ENCODE results near the gene SMIM38. TPM values are rescaled to one million over a fixed set of nuclear protein-coding genes. Genes with fewer than 3 reads are reported as not detected.
"Not testable (repeated sequence)": the region's sequence is repeated elsewhere in the genome, so short reads cannot be mapped to it uniquely, and the experiment has no call there.

Gene SMIM38
- total RNA-seq, 2 experiments from 2014 or later, result 0.94 to 1.1 TPM

DNA sequence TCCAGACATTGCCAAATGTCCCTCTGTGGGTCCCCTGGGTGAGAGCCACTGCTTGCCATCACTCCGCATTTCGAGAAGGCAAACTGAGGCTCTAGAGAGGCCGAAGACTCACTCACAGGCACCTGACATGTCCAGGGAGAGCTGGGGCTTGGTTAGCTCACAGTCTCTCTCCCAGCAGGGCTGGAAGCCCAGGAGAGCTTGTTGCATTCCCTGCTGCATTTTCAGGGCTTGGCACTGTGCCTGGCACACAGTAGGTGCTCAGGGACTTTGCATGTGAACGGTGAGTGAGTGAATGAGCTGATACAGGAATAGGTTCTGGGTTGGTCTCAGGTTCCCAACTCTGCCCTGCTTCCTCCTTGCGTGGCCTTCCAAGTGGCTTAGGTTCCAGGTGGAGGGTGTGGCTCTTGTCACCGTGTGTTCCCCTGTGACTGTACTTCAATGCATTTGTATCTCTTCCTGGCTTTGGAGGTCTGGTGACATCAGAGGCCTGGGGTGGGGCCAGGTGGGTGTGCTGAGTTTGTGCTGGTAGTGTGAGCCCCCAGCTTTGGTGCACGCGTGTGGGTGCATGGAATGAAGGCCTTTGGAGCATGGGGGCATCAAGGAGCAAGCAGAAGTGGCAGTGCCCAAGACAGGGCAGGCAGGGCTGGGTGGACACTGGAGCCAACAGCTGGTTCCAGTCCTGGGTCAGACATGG lies 18.4 kb upstream of the SMIM38 start:
- ChIA-PET CTCF (no interaction called here), POLR2A (no interaction called here)

GRCh38 chr11:69138265-69138664 lies 17.5 kb upstream of the SMIM38 start:
- ChIA-PET POLR2A (no interaction called here), CTCF (no interaction called here)

- POLR2A ChIA-PET, CTCF ChIA-PET: not testable (repeated sequence)
These were observed 15.6 kb upstream of the SMIM38 start for GRCh38 chr11:69140161-69140560.

DNA sequence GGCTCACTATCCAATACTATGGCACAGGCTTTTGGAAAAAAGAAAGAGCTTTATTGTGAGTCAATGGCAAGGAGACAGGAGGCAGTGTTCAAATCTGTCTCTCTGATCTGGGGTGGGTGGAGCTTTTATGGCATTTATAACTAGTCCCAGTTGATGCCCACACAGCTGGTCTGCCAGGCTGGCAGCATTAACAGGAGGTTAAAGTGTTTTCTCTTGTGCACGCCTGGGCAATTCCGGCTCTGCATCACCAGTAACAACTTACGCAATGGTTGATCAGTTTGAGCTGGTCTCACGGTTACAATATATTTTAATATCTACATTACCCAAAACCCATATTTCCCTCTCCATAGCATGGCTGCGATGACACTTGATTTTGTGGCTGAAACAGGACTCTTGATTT lies 15.1 kb upstream of the SMIM38 start:
- CTCF ChIA-PET, result no interaction called here

GRCh38 chr11:69141742-69142141 lies 14.0 kb upstream of the SMIM38 start:
- CTCF ChIA-PET, result no interaction called here
- POLR2A ChIA-PET, result no interaction called here

More for the DNA sequence above, 15.1 kb upstream of the SMIM38 start:
- POLR2A ChIA-PET, result no interaction called here

DNA sequence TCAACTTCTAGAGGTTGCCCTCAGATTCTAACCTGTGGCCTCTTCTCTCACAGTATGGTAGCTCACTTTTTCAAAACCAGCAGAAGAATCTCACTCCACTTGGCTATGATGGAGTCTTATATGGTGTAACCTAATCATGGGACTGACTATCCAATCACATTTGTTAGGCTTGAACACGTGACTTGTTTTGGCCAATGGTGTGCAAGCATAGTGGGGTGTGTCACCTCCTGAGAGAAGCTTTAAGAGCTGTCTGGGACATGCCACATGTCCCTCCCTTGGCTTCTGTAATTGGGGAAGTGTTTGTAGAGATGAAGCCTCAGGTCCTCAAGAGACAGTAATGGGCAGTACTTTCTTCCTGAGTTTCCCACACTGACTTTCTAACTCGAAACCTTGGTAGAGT lies 12.8 kb upstream of the SMIM38 start:
- CTCF ChIA-PET, result no interaction called here
- POLR2A ChIA-PET, result no interaction called here

DNA sequence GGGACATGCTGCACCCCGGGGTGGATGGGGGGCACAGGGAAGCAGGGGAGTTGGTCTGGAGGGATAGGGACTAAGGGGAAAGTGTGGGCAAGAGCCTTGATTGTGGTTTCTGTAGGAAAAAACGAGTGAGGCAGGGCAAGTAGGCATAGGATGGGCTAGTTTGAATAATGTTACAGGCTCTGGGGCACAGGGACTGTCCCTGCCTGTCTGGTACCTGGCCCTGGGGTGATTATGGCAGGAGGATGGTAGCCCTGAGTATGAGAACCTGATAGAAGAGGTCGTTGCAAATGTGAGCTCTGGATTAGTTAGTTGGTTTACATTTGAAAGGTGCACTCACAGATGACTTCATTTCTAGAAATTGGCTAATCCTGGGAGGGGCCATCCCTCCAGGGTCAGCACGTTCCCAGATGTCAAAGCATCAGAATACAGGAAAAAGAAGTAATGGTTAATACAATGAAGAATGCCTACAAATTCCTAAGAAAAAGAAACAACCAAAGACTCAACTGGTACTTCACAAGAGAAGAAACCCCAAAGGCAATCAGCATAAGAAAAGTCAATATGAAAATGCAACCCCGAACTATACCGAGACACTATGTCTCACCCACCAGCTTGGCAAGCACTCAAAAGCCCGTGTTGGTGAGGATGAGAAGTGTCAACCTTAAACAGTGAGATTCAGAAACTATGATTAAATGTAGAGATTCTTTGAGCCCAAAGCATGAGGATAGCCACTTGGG lies 11.3 kb upstream of the SMIM38 start:
- POLR2A ChIA-PET, result no interaction called here
- CTCF ChIA-PET, result interaction anchor here (0.6 to 1.1 kb wide), 2 partner anchors 12 to 499 kb away, joined by 3 read pairs; no protein-coding TSS in a partner anchor

- POLR2A ChIA-PET, result interaction anchor here (0.5 kb wide), 1 partner anchor 282 kb away, joined by 3 read pairs; no protein-coding TSS in a partner anchor
- CTCF ChIA-PET, result interaction anchor here (0.6 kb wide), 1 partner anchor 12 kb away, joined by 3 read pairs; no protein-coding TSS in a partner anchor
These were observed 10.7 kb upstream of the SMIM38 start for GRCh38 chr11:69145050-69145380.

DNA sequence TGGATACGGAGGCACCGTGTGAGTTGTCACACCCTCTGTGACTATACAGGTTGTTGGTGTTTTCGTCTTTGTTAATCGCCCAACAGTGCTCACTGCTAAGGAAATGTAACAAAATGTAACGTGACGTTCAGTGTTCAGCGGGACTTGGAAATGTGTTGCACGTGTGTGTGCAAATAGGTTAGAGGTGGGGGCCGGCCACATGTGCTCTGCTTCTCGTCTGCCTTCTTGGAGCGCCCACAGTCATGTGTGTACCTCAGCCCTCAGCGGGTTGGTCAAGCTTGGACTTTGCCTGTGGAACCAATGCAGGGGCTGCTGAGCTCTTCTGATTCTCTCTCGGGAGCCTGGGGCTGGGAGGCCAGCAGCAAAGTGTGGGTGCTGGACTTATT lies 7.4 kb upstream of the SMIM38 start:
- ChIA-PET POLR2A (no interaction called here), CTCF (no interaction called here)

DNA sequence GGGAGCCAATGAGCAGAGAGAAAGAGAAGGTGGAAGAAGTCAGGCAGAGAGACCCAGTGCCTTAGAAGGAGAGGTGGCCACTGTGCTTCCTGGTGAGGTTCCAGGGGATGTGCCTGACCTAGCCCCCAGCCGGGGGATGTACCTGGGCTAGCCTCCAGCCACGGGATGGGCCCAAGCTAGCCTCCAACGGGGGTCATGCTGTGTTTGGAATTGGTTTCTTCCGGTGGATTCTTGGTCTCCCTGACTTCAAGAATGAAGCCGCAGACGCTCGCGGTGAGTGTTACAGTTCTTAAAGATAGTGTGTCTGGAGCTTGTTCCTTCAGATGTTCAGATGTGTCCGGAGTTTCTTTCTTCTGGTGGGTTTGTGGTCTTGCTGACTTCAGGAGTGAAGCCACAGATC lies 6.9 kb upstream of the SMIM38 start:
- ChIA-PET CTCF (no interaction called here), POLR2A (no interaction called here)

DNA sequence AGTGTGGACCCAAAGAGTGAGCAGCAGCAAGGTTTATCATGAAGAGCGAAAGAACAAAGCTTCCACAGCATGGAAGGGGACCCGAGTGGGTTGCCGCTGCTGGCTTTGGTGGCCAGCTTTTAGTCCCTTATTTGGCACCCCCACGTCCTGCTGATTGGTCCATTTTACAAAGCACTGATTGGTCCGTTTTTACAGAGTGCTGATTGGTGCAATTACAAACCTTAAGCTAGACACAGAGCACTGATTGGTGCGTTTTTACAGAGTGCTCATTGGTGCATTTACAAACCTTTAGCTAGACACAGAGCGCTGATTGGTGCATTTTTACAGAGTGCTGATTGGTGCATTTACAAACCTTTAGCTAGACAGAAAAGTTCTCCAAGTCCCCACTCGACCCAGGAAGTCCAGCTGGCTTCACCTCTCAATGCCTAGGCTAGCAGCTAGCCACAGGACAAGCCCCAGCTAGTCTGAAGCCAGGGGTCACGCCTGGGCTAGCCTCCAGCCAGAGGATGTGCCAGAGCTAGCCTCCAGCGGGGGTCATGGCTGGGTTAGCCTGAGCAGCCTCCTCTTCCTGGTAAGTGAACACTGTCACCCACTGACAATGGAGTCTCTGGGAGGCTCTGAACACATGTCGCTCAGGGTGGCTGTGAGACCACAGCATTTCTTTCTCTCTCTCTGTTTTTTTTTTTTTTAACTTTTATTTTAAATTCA lies 6.2 kb upstream of the SMIM38 start:
- CTCF ChIA-PET, POLR2A ChIA-PET: not testable (repeated sequence)

GRCh38 chr11:69150175-69150574 lies 5.6 kb upstream of the SMIM38 start:
- ChIA-PET POLR2A (no interaction called here), CTCF (no interaction called here)

DNA sequence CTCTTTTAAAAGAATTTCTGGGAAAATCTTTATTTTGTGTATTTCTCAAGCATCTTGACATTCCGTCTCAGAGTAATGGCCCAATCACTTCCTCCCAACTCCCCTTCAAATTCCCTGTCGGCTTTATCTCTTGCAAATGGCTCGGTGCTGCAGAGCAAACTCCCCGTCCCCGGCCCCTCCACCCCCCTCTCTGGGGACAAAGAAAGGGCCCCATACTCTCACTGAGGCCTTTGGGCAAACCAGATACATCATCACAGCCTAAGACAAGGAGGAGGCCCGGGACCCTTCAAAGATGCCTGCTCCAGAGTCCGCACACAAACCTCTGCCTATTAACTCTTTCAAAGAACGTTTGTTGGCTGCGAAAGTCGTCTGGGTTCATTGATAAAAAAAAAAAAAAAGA lies 3.9 kb upstream of the SMIM38 start:
- POLR2A ChIA-PET, result no interaction called here
- CTCF ChIA-PET, result no interaction called here

- ChIA-PET CTCF (no interaction called here), POLR2A (interaction anchor here (0.6 kb wide), 1 partner anchor 7 kb away, joined by 7 read pairs; no protein-coding TSS in a partner anchor)
These were observed 2.9 kb upstream of the SMIM38 start for GRCh38 chr11:69152733-69153421.

- CTCF ChIA-PET, result no interaction called here
- POLR2A ChIA-PET, result interaction anchor here (0.6 kb wide), 2 partner anchors 8 to 34 kb away, joined by 7 to 8 read pairs; no protein-coding TSS in a partner anchor
These were observed 2.1 kb upstream of the SMIM38 start for GRCh38 chr11:69153661-69154060.

DNA sequence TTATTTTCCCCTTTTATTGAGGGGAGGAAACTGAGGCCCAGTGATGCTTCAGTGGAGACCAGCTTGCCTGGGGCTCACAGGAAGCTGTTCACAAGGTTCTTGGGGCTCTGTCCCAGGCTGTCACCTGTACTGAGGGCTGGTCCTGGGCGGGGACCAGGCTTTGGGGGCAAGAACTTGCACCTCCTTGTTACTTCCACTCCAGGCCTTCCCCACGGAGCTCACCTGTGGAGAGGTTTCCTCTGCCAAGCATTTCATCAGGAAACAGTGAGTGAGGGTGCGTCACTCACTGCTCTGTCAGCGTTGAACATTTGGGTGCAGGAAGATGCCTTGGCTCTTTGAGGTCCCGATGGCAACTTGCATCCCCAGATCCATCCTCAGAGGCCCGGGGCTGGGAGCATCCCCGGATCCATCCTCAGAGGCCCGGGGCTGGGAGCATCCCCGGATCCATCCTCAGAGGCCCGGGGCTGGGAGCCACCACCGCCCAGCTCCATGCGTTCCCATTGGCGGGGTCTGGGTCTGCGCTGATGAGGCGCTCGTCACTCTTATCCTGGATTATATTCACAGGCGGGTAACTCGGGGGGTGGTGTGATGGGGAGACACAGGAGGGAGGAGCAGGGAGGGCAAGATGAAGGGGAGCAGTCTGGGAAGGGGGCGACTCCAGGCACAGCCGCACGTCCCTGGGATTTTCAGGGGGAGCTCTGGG lies 1.4 kb upstream of the SMIM38 start:
- CTCF ChIA-PET, result no interaction called here
- POLR2A ChIA-PET, result interaction anchor here (0.6 kb wide), 1 partner anchor 35 kb away, joined by 8 read pairs; no protein-coding TSS in a partner anchor

GRCh38 chr11:69154938-69155301 lies 815 bp upstream of the SMIM38 start:
- ChIA-PET CTCF (no interaction called here), POLR2A (no interaction called here)

DNA sequence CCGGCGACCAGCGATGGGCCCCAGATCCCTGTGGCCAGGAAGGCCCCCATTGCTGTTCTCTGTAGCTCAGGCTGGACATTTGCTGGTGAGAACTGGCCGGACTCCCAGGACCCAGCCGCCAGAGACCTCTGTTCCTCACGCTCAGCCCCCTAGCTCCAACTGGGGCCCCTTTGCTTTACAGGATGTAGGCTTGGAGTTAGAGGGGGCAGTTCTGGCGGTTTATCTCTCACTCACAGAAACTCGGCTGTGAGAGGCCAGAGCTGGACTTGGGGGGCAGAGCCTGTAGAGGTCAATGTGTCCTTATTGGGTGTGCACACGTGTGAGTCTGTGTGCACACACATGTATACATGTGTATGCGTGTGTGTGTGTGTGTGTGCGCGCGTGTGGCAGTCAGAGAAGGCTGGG lies 502 bp downstream of the SMIM38 start:
- CTCF ChIA-PET, result interaction anchor here (0.8 kb wide), 1 partner anchor 12 kb away, joined by 3 read pairs; no protein-coding TSS in a partner anchor
- POLR2A ChIA-PET, result no interaction called here

GRCh38 chr11:69156673-69157155 lies 979 bp downstream of the SMIM38 start:
- POLR2A ChIA-PET, result no interaction called here
- CTCF ChIA-PET, result interaction anchor here (0.8 kb wide), 1 partner anchor 12 kb away, joined by 3 read pairs; no protein-coding TSS in a partner anchor
